Stimulated activated CD4-positive, alpha-beta T cell treated with anti-CD3 and anti-CD28 coated beads, Interleukin-12 subunit alpha, Interleukin-12 subunit beta, amount 100 ng/mL, for 24 hours (primary cell): ENCODE measurements around the gene SLC7A9.
"Not testable (repeated sequence)": the region's sequence is repeated elsewhere in the genome, so short reads cannot be mapped to it uniquely, and the experiment has no call there.

Source experiments
- DNase-seq, 2 experiments: peaks; one replicate each; pipeline ENCODE4 v3.0.0-alpha.2; 2020; ENCODE audit warnings: low read depth in 2 of 2

The SLC7A9 gene

DNA sequence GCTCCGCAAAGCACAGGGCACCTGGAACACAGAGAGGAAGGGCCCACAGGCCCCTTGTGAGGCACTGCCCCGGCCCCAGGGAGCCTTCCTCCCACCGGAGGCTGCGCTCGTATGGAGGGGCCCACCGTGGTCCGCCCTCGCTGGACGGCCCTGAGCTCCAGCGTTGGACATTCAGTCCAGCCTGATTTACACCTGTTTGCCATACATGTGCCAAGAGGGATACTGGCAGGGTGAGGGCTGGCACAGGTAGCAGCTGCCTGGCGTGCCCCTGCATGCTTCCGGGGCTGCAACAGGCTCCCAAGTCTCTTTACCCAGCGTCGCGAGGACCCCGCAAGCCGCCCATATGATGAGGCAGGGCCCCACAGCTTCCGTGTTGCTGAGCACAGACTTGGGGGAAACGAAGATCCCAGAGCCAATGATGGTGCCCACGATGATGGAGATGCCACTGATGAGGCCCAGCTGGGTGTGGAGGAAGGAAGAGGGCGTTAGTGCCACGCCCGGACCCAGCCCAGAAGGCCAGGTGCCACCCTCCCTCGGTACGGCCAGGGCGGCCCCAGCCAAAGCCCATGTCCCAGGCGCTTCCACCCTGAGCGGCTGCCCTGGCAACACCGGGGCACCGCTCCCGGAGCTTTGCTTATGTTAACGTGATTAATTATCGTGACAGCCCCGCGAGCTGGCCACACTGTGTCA lies 5.1 kb downstream of the SLC7A9 start:
- DNase-seq = no peak

DNA sequence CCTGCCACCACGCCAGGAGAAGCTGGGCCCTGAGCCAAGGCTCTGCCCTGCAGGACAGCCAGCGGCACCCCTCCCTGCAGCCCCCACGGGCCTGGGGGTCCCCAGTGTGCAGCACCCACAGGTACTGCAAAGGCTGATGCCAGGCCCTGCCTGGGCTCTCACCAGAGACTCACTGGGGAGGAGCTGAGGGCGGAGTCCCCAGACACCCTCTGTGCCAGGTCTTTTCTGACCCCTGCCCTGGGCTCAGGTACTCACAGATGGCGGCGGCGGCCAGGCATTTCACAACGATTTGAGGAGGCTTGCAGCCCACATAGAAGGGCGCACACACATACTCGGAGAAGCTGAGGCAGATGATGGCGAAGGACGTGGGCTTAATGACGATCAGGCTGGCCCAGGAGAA lies 5.7 kb downstream of the SLC7A9 start:
- no peak for DNase-seq

DNA sequence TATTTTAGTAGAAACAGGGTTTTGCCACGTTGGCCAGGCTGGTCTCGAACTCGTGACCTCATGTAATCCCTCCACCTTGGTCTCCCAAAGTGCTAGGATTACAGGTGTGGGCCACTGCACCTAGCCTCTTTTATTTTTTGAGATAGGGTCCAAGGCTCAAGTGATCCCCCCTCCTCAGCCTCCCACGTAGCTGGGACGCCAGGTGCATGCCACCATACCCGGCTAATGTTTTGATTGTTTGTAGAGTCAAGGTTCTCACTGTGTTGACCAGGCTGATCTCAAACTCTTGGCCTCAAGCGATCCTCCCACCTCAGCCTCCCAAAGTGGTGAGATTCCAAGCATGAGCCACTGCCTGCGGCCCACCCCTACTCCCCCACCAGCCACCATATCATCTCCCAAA lies 6.3 kb downstream of the SLC7A9 start:
- DNase-seq = no peak

DNA sequence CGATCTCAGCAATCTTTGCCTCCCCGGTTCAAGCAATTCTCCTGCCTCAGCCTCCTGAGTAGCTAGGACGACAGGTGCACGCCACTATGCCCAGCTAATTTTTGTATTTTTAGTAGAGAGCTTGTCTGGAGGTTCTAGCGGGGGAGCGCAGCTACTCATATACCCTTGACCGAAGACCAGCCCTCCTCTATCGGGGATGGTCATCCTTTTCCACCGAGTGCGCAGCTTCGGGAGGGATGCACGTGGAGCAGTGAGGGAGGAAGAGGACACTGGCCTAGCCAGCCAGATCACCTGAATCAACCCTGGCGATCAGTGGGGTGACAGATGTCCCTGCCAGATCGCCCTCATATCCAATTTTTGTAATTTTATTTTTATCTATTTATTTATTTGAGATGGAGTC lies 6.8 kb downstream of the SLC7A9 start:
- no peak for DNase-seq

DNA sequence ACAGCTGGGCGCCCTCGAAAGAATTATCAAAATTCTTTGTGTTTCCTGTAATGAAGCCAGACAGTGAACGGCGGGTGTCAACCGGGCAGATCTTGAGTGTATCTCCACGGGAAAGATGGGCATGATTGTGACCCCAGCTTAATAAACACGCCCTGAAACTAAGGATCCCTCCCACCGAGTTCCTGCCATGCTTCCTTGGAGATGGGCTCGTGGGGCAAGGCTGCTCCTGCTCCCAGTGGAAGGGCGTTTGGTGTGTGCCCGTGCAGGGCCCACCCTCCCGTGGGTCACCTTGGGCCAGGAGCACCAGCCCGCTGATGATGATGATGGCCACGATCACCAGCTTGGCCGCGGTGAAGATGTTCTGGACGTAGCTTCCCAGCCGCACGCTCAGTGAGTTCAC lies 7.4 kb downstream of the SLC7A9 start:
- DNase-seq = no peak

GRCh38 chr19:32861596-32861995 lies 8.0 kb downstream of the SLC7A9 start:
- DNase-seq = no peak

- DNase-seq = no peak
Observed at GRCh38 chr19:32859591-32859990, 10.0 kb downstream of the SLC7A9 start.

- no peak for DNase-seq
Observed at GRCh38 chr19:32858559-32858958, 11.0 kb downstream of the SLC7A9 start.

DNA sequence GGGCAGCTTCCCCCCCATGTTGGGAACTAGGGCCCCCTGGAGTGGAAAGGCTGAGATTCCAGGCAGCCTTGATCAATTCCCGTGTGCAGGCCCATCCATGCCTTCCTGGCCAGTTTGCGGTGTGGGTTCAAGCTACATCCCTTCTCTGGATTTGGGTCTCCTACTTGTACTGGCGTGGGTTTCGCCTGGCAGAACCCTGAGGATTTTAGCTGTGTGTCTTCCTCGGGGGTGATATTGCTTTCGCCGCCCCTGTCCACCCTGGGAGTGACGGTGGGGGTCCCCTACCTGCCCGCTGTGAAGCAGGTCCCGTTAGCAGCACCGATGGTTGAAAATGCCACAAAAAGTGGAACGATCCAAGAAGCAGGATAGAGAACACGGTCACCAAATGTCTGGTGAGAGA lies 11.4 kb downstream of the SLC7A9 start:
- no peak for DNase-seq

DNA sequence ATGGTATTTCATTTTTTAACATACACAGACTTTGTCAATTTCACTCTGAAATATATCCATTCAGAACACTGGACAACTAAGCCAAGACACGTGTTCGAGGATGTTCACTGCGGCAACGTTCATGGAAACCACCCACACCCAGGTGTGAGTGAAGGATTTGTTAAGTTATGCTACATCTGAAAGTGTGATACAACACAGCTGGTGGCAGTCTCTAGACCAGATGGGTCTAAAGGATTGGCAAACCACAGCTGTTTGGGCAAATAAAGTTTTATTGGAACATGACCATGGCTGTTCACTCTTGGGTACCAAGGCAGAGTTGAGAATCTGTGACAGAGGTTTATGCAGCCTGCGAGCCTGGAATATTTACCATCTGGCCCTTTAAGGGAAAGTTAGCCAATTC lies 12.0 kb downstream of the SLC7A9 start:
- no peak for DNase-seq

DNA sequence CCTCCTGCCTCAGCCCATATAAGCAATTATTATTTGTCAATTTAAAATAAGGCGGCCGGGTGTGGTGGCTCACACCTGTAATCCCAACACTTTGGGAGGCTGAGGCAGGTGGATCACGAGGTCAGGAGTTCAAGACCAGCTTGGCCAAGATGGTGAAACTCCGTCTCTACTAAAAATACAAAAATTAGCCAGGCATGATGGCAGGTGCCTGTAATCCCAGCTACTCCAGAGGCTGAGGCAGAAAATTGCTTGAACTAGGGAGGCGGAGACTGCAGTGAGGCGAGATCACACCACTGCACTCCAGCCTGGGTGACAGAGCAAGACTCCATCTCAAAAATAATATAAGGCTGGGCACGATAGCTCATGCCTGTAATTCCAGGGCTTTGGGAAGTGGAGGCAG lies 12.7 kb downstream of the SLC7A9 start:
- not testable (repeated sequence) for DNase-seq

DNA sequence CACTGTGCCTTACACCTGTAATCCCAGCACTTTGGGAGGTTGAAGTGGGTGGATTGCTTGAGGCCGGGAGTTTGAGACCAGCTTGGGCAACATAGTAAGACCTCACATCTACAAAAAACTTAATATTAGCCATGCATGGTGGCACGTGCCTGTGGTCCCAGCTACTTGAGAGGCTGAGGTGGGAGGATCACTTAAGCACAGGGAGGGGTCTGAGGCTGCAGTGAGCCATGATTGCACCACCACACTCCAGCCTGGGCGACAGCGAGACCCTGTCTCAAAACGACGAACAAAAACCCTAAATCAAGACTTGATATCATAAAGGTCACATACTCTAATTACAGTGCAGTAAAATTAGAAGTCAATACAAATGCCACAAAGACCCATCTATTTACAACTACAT lies 17.4 kb downstream of the SLC7A9 start:
- no peak for DNase-seq

GRCh38 chr19:32848035-32848434 lies 21.5 kb downstream of the SLC7A9 start:
- DNase-seq = not testable (repeated sequence)

DNA sequence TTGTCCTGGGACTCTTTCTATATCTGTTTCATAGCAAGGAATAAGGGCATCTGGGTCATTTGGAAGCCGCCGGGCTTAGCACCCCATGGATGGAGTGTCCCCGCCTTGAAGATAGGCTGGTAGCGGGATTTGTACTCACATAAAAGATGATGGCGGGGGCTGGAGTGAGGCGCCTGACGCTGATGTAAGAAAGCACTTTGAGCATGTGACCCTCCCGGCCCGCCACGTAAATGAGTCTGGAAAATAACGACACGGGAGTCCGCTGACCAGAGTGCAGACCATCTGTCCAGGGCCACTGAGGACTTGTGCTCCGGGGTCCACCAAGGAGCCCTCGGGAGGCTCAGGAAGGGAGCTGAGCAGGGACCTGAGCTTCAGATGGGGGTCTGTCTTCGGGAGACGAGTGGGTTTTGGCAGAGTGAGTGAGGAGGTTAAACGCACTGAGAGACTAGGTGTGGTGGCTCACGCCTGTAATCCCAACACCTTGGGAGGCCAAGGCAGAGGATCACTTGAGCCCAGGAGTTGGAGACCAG lies 25.8 kb downstream of the SLC7A9 start:
- no peak for DNase-seq

DNA sequence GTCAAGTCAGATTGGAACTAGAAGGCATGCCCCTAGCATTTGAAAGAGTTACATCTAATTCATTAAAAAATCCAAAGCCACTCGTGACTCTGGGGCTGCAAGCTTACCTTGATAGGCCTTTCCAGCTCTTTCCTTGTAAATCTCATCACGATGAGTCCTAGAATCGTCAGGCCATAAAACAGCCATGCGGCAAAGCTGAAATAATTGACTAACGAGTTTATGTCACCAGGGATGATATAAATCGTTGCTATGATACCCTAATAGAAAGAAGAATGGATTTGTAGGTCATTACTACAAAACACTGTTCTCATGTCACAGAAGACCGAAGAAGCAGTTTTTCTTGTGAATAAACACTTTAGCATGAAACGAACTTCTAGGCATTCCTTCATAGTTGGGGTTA lies 27.5 kb downstream of the SLC7A9 start:
- DNase-seq = no peak

- no peak for DNase-seq
Observed at GRCh38 chr19:32837531-32837930, 32.0 kb downstream of the SLC7A9 start.

GRCh38 chr19:32833388-32833787 lies 36.2 kb downstream of the SLC7A9 start:
- not testable (repeated sequence) for DNase-seq

GRCh38 chr19:32832825-32833224 lies 36.7 kb downstream of the SLC7A9 start:
- DNase-seq = not testable (repeated sequence)

DNA sequence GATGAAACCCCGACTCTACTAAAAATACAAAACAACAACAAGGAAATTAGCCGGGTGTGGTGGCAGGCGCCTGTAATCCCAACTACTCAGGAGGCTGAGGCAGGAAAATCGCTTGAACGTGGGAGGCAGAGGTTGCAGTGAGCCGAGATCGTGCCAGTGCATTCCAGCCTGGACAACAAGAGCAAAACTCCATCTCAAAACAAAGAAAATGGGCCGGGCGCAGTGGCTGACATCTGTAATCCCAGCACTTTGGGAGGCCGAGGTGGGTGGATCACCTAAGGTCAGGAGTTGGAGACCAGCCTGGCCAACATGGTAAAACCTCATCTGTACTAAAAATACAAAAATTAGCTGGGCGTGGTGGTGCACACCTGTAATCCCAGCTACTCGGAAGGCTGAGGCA lies 37.5 kb downstream of the SLC7A9 start:
- DNase-seq = not testable (repeated sequence)

DNA sequence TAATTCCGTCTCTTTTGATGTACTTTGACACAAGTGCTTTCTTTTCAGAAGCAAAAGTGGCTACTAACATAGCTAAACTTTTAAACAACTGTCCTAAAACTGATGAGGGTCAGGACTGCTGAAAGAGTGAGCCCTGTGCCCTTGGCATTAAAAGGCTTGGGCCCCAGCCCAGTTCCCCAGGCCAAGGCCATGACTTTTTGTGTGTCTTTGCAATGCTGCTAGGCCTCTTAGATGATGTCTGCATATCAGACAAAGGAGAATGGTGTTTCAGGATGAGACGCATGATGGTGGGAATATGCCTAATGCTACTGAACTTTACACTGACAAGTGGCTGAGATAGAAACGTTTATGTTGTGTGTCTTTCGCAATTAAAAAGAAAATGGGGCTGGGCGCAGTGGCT lies 38.0 kb downstream of the SLC7A9 start:
- DNase-seq = no peak

DNA sequence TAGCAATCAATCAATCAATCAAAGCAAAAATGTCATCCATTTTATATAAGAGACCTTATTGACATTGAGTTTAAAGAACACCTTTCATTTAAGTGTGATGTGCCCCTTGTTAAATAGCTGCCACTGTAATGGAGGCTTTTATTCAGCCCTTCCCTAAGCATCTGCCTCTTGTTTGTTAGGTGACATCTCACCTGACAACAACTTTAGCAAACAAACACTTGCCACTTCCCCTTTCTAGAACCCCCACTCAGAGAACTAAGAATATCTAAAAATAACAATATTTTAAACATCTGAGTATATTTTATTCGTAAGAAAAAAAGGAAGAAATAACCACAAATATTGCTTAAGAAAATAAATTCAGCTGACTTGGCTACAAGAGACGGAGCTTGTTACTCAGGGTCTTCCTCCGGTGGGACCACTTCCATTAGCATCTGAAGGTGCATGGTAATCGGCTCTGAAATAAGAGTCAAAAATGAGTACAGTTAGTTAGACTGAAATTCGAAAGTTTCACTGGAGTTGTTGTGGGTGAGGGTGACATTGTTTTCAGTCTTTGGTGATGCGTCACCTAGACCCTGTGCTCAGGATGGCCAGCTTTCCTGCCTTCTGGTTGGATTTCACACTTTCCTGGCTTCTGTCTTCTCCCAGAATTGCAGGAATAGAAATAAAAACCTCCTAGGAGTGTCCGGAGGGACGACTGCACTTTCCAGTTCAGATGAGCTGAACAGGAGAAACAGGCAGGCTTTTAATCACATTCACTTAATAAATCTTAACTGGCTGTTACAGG lies 39.1 kb downstream of the SLC7A9 start:
- no peak for DNase-seq

GRCh38 chr19:32829345-32829896 lies 40.1 kb downstream of the SLC7A9 start:
- no peak for DNase-seq
